ENCODE data around the gene SVIL.

Gene SVIL

GRCh38 chr10:29680091-29680490 lies 45.3 kb upstream of the SVIL start:
- no peaks in the 10 kb centered on the region for H3K4me1 ChIP-seq (ENCODE audit: insufficient read depth, low read length, severe bottlenecking)
- no peak overlapping the region for H3K27ac ChIP-seq (ENCODE audit: low read depth, low read length, poor library complexity, severe bottlenecking)
- no peak overlapping the region for H2AFZ ChIP-seq (ENCODE audit: low read length)
- H3K9me2 ChIP-seq (ENCODE audit: low read depth, low read length): no peaks in the 10 kb centered on the region
- H4K20me1 ChIP-seq (ENCODE audit: insufficient read depth, low read length): no peaks in the 10 kb centered on the region
- H3K4me3 ChIP-seq (ENCODE audit: low read depth, low read length, poor library complexity, severe bottlenecking): no peak overlapping the region
- no peaks in the 10 kb centered on the region for H3K36me3 ChIP-seq (ENCODE audit: insufficient read depth, low read length)
- no peaks in the 10 kb centered on the region for H3F3A ChIP-seq (ENCODE audit: insufficient read depth, low read length)
- no peak overlapping the region for H3K9ac ChIP-seq (ENCODE audit: low read length)
- TF ChIP-seq, protein P1, sequence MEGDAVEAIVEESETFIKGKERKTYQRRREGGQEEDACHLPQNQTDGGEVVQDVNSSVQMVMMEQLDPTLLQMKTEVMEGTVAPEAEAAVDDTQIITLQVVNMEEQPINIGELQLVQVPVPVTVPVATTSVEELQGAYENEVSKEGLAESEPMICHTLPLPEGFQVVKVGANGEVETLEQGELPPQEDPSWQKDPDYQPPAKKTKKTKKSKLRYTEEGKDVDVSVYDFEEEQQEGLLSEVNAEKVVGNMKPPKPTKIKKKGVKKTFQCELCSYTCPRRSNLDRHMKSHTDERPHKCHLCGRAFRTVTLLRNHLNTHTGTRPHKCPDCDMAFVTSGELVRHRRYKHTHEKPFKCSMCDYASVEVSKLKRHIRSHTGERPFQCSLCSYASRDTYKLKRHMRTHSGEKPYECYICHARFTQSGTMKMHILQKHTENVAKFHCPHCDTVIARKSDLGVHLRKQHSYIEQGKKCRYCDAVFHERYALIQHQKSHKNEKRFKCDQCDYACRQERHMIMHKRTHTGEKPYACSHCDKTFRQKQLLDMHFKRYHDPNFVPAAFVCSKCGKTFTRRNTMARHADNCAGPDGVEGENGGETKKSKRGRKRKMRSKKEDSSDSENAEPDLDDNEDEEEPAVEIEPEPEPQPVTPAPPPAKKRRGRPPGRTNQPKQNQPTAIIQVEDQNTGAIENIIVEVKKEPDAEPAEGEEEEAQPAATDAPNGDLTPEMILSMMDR (IDR thresholded peaks at IDR 0.05; ENCODE audit: low read length): no peak
- no peak for TF ChIP-seq EZH2 (IDR thresholded peaks at IDR 0.05; ENCODE audit: borderline replicate concordance, low read length)
- no peaks in the 10 kb centered on the region for H3K79me2 ChIP-seq (ENCODE audit: insufficient read depth, low read length)
- H3K9me3 ChIP-seq (ENCODE audit: low read length): no peaks in the 10 kb centered on the region
- H3K27me3 ChIP-seq (ENCODE audit: insufficient read depth, low read length): no peaks in the 10 kb centered on the region
- no peak overlapping the region for H3K4me2 ChIP-seq (ENCODE audit: low read length)

- H3K9me2 ChIP-seq (ENCODE audit: low read depth, low read length): no peaks in the 10 kb centered on the region
- H3K27me3 ChIP-seq (ENCODE audit: insufficient read depth, low read length): no peaks in the 10 kb centered on the region
- H4K20me1 ChIP-seq (ENCODE audit: insufficient read depth, low read length): no peaks in the 10 kb centered on the region
- no peak overlapping the region for H3K27ac ChIP-seq (ENCODE audit: low read depth, low read length, poor library complexity, severe bottlenecking)
- no peaks in the 10 kb centered on the region for H3F3A ChIP-seq (ENCODE audit: insufficient read depth, low read length)
- H3K4me2 ChIP-seq (ENCODE audit: low read length): no peak overlapping the region
- H3K4me3 ChIP-seq (ENCODE audit: low read depth, low read length, poor library complexity, severe bottlenecking): no peak overlapping the region
- no peaks in the 10 kb centered on the region for H3K79me2 ChIP-seq (ENCODE audit: insufficient read depth, low read length)
- H3K9ac ChIP-seq (ENCODE audit: low read length): no peak overlapping the region
- no peak overlapping the region for H2AFZ ChIP-seq (ENCODE audit: low read length)
- no peaks in the 10 kb centered on the region for H3K9me3 ChIP-seq (ENCODE audit: low read length)
- no peaks in the 10 kb centered on the region for H3K4me1 ChIP-seq (ENCODE audit: insufficient read depth, low read length, severe bottlenecking)
- TF ChIP-seq, protein P1 (IDR thresholded peaks at IDR 0.05; ENCODE audit: low read length): no peak
- TF ChIP-seq EZH2 (IDR thresholded peaks at IDR 0.05; ENCODE audit: borderline replicate concordance, low read length): no peak
- H3K36me3 ChIP-seq (ENCODE audit: insufficient read depth, low read length): no peaks in the 10 kb centered on the region
Measured at GRCh38 chr10:29676732-29677131, 42.0 kb upstream of the SVIL start.

DNA sequence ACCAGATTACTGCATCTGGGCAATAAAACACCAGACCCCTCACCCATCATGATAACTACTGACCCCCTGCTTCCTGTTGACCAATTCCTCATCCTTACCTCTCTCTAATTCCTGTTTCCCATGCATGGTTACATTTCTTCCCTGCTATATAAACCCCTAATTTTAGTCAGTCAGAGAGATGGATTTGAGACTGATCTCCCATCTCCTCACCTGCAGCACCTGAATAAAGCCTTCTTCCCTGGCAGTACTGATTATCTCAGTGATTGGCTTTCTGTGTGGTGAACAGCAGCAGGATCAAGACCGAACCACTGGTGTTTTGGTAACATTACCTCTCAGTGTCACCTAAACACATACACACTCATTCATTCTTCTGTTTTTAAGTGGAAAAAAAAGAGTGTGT lies 41.2 kb upstream of the SVIL start:
- Histone ChIP-seq H3K36me3 (ENCODE audit: insufficient read depth, low read length) (no peaks in the 10 kb centered on the region), H3K27ac (ENCODE audit: low read depth, low read length, poor library complexity, severe bottlenecking) (no peak overlapping the region), H4K20me1 (ENCODE audit: insufficient read depth, low read length) (no peaks in the 10 kb centered on the region), H3F3A (ENCODE audit: insufficient read depth, low read length) (no peaks in the 10 kb centered on the region), H3K79me2 (ENCODE audit: insufficient read depth, low read length) (no peaks in the 10 kb centered on the region), H3K4me1 (ENCODE audit: insufficient read depth, low read length, severe bottlenecking) (no peaks in the 10 kb centered on the region), H3K9me3 (ENCODE audit: low read length) (no peaks in the 10 kb centered on the region), H2AFZ (ENCODE audit: low read length) (no peak overlapping the region), H3K27me3 (ENCODE audit: insufficient read depth, low read length) (no peaks in the 10 kb centered on the region), H3K4me2 (ENCODE audit: low read length) (no peak overlapping the region), H3K9me2 (ENCODE audit: low read depth, low read length) (no peaks in the 10 kb centered on the region), H3K9ac (ENCODE audit: low read length) (no peak overlapping the region), H3K4me3 (ENCODE audit: low read depth, low read length, poor library complexity, severe bottlenecking) (no peak overlapping the region)
- no peak for TF ChIP-seq EZH2 (IDR thresholded peaks at IDR 0.05; ENCODE audit: borderline replicate concordance, low read length)
- TF ChIP-seq, protein P1 (IDR thresholded peaks at IDR 0.05; ENCODE audit: low read length): no peak

All from OCI-LY1 (cell line).